Panc1 (cell line): ENCODE data around the gene LACTBL1. TPM values are rescaled to one million over a fixed set of nuclear protein-coding genes. Genes with fewer than 3 reads are reported as not detected.

Experiments
- ATAC-seq: fragments of 200-7000 bp; cut with Tn5 transposase; 2 replicates; pipeline ENCODE4 v1.9.1; 2020; ENCODE audit warnings: mild to moderate bottlenecking, moderate library complexity
- BruUV-seq: library from RNA; stranded (reverse); fragments of 400-500 nt; replicated peaks from 2 replicates; lab custom pipeline; 2021; lab: Mats Ljungman, UMichigan
- CTCF ChIA-PET: fragments of 300-600 bp; sonication (Branson Sonifier 250); formaldehyde crosslinking; loops from one replicate; lab custom pipeline; 2022; ENCODE audit warnings: antibody characterized with exemption; lab: Charles Lee
- POLR2A ChIA-PET: fragments of 300-600 bp; sonication (Branson Sonifier 250); formaldehyde crosslinking; loops from one replicate; lab custom pipeline; 2022; ENCODE audit warnings: antibody characterized with exemption; lab: Charles Lee
- DNase-seq: peaks from one replicate; pipeline ENCODE4 v3.0.0-alpha.2; 2010; ENCODE audit warnings: low read depth, low spot score
- H3K27ac ChIP-seq: 2 replicates; pipeline ENCODE4 v1.5.1; 2011; ENCODE audit warnings: mild to moderate bottlenecking, low read length, inconsistent platforms
- H3K27me3 ChIP-seq: fragments of 200-500 bp; sonication (Bioruptor generic); 2 replicates; pipeline ENCODE4 v1.6.0; 2014; ENCODE audit warnings: low read length, inconsistent platforms; ENCODE audit not compliant: control insufficient read depth, insufficient read depth
- H3K36me3 ChIP-seq: fragments of 200-500 bp; sonication (Bioruptor generic); 2 replicates; pipeline ENCODE4 v1.5.1; 2014; ENCODE audit warnings: inconsistent platforms, mild to moderate bottlenecking, low read length, moderate library complexity; ENCODE audit not compliant: control insufficient read depth, insufficient read depth
- H3K4me1 ChIP-seq: 2 replicates; pipeline ENCODE4 v1.5.1; 2011; ENCODE audit warnings: inconsistent platforms, mild to moderate bottlenecking, low read length, moderate library complexity; ENCODE audit not compliant: control insufficient read depth, insufficient read depth
- H3K4me3 ChIP-seq, 2 experiments: 2 replicates each; pipeline ENCODE4 v1.5.1; 2011 to 2012; ENCODE audit warnings: low read depth in 2 of 2, low read length in 2 of 2, mild to moderate bottlenecking in 2 of 2, inconsistent platforms in 1 of 2, moderate library complexity in 1 of 2
- H3K9me3 ChIP-seq: fragments of 200-500 bp; sonication (Bioruptor generic); 2 replicates; pipeline ENCODE4 v1.5.1; 2014; ENCODE audit warnings: low read depth, mild to moderate bottlenecking, inconsistent platforms, low read length, moderate library complexity; ENCODE audit not compliant: control insufficient read depth, insufficient read depth
- CTCF ChIP-seq: fragments of 450-650 bp; IDR thresholded peaks from 2 replicates; pipeline ENCODE4 v1.5.1; 2017; ENCODE audit warnings: mild to moderate bottlenecking
- POLR2AphosphoS5 ChIP-seq: IDR thresholded peaks from 2 replicates; pipeline ENCODE4 v1.6.1; 2012; ENCODE audit warnings: mild to moderate bottlenecking, low read depth, low read length, moderate library complexity
- REST ChIP-seq, 2 experiments: IDR thresholded peaks; 2 replicates each; pipeline ENCODE4 v1.6.1; 2011 to 2012; ENCODE audit warnings: low read depth in 2 of 2, control low read depth in 1 of 2, low read length in 1 of 2, mild to moderate bottlenecking in 1 of 2, moderate library complexity in 1 of 2; ENCODE audit not compliant: insufficient read depth in 1 of 2
- SIN3A ChIP-seq: IDR thresholded peaks from 2 replicates; pipeline ENCODE4 v1.6.1; 2012; ENCODE audit warnings: low read depth, mild to moderate bottlenecking, low read length, moderate library complexity, borderline replicate concordance; ENCODE audit not compliant: insufficient read depth
- TCF7L2 ChIP-seq: IDR thresholded peaks from 2 replicates; pipeline ENCODE4 v1.6.1; 2011; ENCODE audit warnings: mild to moderate bottlenecking, low read depth, low read length, inconsistent platforms
- in situ Hi-C: cut with HindIII; loops from 2 replicates; pipeline ENCODE4 v1.10.0; 2016; ENCODE audit warnings: low sequenced_read_pairs, low pct_unique_long_range_greater_than_20kb
- intact Hi-C: fragments of 100-400 bp; cut with micrococcal nuclease; formaldehyde crosslinking; loops from one replicate; pipeline ENCODE4 v1.10.0; 2022; ENCODE audit not compliant: unreplicated experiment
- total RNA-seq: library from RNA; stranded (reverse); gene quantifications from one replicate; pipeline ENCODE4 v1.2.1, GENCODE V29; 2021; ENCODE audit not compliant: unreplicated experiment

Gene LACTBL1
- total RNA-seq, 1 experiment from 2014 or later: not detected

- Histone ChIP-seq H3K27ac (no peak overlapping the region), H3K27me3 (no peaks in the 10 kb centered on the region), H3K4me1 (no peaks in the 10 kb centered on the region), H3K9me3 (no peaks in the 10 kb centered on the region), H3K36me3 (no peaks in the 10 kb centered on the region), H3K4me3 (no peak overlapping the region)
- ChIA-PET POLR2A (no interaction called here), CTCF (interaction anchor here (0.5 kb wide), 2 partner anchors 10 to 439 kb away, joined by 3 to 4 read pairs; no protein-coding TSS in a partner anchor)
- no peak for TF ChIP-seq POLR2AphosphoS5
- no peak for TF ChIP-seq SIN3A
- no peak for TF ChIP-seq TCF7L2
- intact Hi-C loops (loop anchor here (10.0 kb wide), 1 partner anchor 217 kb away; no protein-coding TSS in a partner anchor), in situ Hi-C loops (no loop called here)
- no peak for ATAC-seq
- no peak for DNase-seq
- BruUV-seq: no TSS peak
Observed at GRCh38 chr1:22921452-22922126, 51.1 kb downstream of the LACTBL1 start.

- BruUV-seq: no TSS peak
- Histone ChIP-seq H3K27me3 (no peaks in the 10 kb centered on the region), H3K4me1 (no peaks in the 10 kb centered on the region), H3K4me3 (no peak overlapping the region), H3K9me3 (no peaks in the 10 kb centered on the region), H3K36me3 (no peaks in the 10 kb centered on the region), H3K27ac (no peak overlapping the region)
- no peak for TF ChIP-seq TCF7L2
- no peak for DNase-seq
- intact Hi-C loops: loop anchor here (10.0 kb wide), 1 partner anchor 216 kb away; no protein-coding TSS in a partner anchor
- in situ Hi-C loops: no loop called here
- CTCF ChIA-PET: interaction anchor here (0.5 to 0.6 kb wide), 2 partner anchors 8 to 438 kb away, joined by 3 read pairs; no protein-coding TSS in a partner anchor
- POLR2A ChIA-PET: no interaction called here
- ATAC-seq: no peak
Observed at GRCh38 chr1:22920734-22921451, 51.8 kb downstream of the LACTBL1 start.

GRCh38 chr1:22920026-22920733 is 52.5 kb downstream of the LACTBL1 start:
- no peaks in the 10 kb centered on the region for H3K36me3 ChIP-seq
- CTCF ChIA-PET: no interaction called here
- no peaks in the 10 kb centered on the region for H3K27me3 ChIP-seq
- POLR2A ChIA-PET: no interaction called here
- no peak for DNase-seq
- H3K4me1 ChIP-seq: no peaks in the 10 kb centered on the region
- in situ Hi-C loops (no loop called here), intact Hi-C loops (loop anchor here (10.0 kb wide), 1 partner anchor 215 kb away; no protein-coding TSS in a partner anchor)
- no peaks in the 10 kb centered on the region for H3K9me3 ChIP-seq
- no TSS peak for BruUV-seq
- H3K27ac ChIP-seq: no peak overlapping the region
- H3K4me3 ChIP-seq: no peak overlapping the region
- ATAC-seq: no peak
- TF ChIP-seq REST (IDR thresholded peaks at IDR 0.05; ENCODE audit: insufficient read depth in 1 of 2, low read depth in 2 of 2, low read length in 1 of 2) (no peak), SIN3A (no peak), TCF7L2 (no peak), POLR2AphosphoS5 (no peak), CTCF (no peak)
